Measurements from ENCODE around the gene WSB1. TPM values are rescaled to one million over a fixed set of nuclear protein-coding genes. Genes with fewer than 3 reads are reported as not detected.

The WSB1 gene
- total RNA-seq, 1 donor from 2014 or later = 187 TPM

- peak; percentile 82 to 92 for DNase-seq (ENCODE audit: low spot score in 2 of 2)
- no peak for FAIRE-seq
These were observed 38.8 kb downstream of the WSB1 start for GRCh38 chr17:27332485-27333409.

GRCh38 chr17:27333410-27333980 lies 39.6 kb downstream of the WSB1 start:
- no peak for DNase-seq (ENCODE audit: low spot score in 2 of 2)
- FAIRE-seq = no peak

- no peak for FAIRE-seq
- DNase-seq (ENCODE audit: low spot score in 2 of 2) = no peak
These were observed 42.3 kb downstream of the WSB1 start for GRCh38 chr17:27336184-27336583.

- no peak for DNase-seq (ENCODE audit: low spot score in 2 of 2)
- FAIRE-seq = no peak
These were observed 44.6 kb downstream of the WSB1 start for GRCh38 chr17:27338536-27338985.

- FAIRE-seq (no peak), DNase-seq (ENCODE audit: low spot score in 2 of 2) (no peak)
These were observed 45.4 kb downstream of the WSB1 start for GRCh38 chr17:27339198-27339835.

- DNase-seq (ENCODE audit: low spot score in 2 of 2) (no peak), FAIRE-seq (no peak)
These were observed 46.1 kb downstream of the WSB1 start for GRCh38 chr17:27339836-27340550.

GRCh38 chr17:27340575-27340974 lies 46.7 kb downstream of the WSB1 start:
- no peak for FAIRE-seq
- DNase-seq (ENCODE audit: low spot score in 2 of 2) = no peak

GRCh38 chr17:27341041-27341471 lies 47.1 kb downstream of the WSB1 start:
- no peak for FAIRE-seq
- no peak for DNase-seq (ENCODE audit: low spot score in 2 of 2)

GRCh38 chr17:27342059-27342458 lies 48.1 kb downstream of the WSB1 start:
- DNase-seq (ENCODE audit: low spot score in 2 of 2) (no peak), FAIRE-seq (no peak)

- DNase-seq (ENCODE audit: low spot score in 2 of 2) = no peak
- no peak for FAIRE-seq
These were observed 49.4 kb downstream of the WSB1 start for GRCh38 chr17:27343294-27343693.

- DNase-seq (ENCODE audit: low spot score in 2 of 2) = no peak
These were observed 50.2 kb downstream of the WSB1 start for GRCh38 chr17:27343977-27344607.

GRCh38 chr17:27345141-27345904 lies 51.4 kb downstream of the WSB1 start:
- DNase-seq (ENCODE audit: low spot score in 2 of 2) (no peak), FAIRE-seq (no peak)

More at GRCh38 chr17:27343977-27344607, 50.2 kb downstream of the WSB1 start:
- FAIRE-seq = no peak

- DNase-seq (ENCODE audit: low spot score in 2 of 2) = no peak
- no peak for FAIRE-seq
These were observed 52.5 kb downstream of the WSB1 start for GRCh38 chr17:27346228-27346899.

GRCh38 chr17:27348196-27348595 lies 54.3 kb downstream of the WSB1 start:
- no peak for FAIRE-seq

GRCh38 chr17:27349540-27350021 lies 55.7 kb downstream of the WSB1 start:
- DNase-seq (ENCODE audit: low spot score in 2 of 2) (no peak), FAIRE-seq (no peak)

More at GRCh38 chr17:27348196-27348595, 54.3 kb downstream of the WSB1 start:
- no peak for DNase-seq (ENCODE audit: low spot score in 2 of 2)

GRCh38 chr17:27351759-27352158 lies 57.8 kb downstream of the WSB1 start:
- FAIRE-seq (no peak), DNase-seq (ENCODE audit: low spot score in 2 of 2) (no peak)

GRCh38 chr17:27352448-27353032 lies 58.6 kb downstream of the WSB1 start:
- FAIRE-seq (no peak), DNase-seq (ENCODE audit: low spot score in 2 of 2) (no peak)

- FAIRE-seq (no peak), DNase-seq (ENCODE audit: low spot score in 2 of 2) (no peak)
These were observed 59.1 kb downstream of the WSB1 start for GRCh38 chr17:27353033-27353460.

Measured in frontal cortex (tissue), 4 donors.